ENCODE measurements around the gene UBQLN4.

The UBQLN4 gene

DNA sequence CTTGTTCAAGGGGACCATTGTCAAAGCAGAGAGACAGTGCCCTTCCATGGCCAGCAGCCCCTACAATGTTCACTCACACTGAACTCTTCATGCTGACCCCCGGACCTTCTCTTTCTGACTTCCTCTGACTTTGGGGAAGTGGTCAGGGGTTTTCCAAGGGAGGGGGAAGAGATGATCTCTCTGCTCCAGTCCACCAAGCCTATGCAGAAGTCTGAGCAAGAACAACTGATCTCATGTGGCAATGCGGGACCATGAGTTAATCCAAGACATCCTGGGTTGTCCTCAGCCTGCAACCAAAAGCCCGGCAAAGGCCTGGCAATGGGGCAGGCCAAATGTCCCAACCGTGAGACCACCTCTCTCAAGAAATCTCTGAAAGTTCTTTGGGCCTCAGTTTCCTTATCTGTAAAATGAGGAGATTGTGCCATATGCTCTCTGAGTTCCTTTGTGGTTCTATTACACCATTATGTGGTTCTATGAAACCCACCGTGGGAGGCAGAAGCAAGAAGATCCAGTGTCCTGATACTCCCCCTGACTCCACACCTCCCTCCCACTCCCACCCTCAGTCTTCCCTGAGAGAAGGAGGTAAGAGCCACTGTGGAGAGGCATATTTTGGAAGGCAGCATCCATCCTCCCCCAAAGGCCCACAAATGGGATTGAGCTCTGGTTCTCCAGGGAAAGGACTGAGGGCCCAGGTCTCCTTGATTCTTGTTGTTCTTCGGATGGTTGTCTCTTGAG, 63.4 kb downstream of the UBQLN4 start:
- no peak for DNase-seq (ENCODE audit: low read depth)
- no peak overlapping the region for H3K4me3 ChIP-seq (replicated peaks; ENCODE audit: low read depth, low read length)
- TF ChIP-seq, protein P1, sequence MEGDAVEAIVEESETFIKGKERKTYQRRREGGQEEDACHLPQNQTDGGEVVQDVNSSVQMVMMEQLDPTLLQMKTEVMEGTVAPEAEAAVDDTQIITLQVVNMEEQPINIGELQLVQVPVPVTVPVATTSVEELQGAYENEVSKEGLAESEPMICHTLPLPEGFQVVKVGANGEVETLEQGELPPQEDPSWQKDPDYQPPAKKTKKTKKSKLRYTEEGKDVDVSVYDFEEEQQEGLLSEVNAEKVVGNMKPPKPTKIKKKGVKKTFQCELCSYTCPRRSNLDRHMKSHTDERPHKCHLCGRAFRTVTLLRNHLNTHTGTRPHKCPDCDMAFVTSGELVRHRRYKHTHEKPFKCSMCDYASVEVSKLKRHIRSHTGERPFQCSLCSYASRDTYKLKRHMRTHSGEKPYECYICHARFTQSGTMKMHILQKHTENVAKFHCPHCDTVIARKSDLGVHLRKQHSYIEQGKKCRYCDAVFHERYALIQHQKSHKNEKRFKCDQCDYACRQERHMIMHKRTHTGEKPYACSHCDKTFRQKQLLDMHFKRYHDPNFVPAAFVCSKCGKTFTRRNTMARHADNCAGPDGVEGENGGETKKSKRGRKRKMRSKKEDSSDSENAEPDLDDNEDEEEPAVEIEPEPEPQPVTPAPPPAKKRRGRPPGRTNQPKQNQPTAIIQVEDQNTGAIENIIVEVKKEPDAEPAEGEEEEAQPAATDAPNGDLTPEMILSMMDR (IDR thresholded peaks at IDR 0.05; ENCODE audit: low read length, missing control alignments), result no peak

GRCh38 chr1:155989242-155990004, 64.2 kb downstream of the UBQLN4 start:
- TF ChIP-seq, protein P1 (IDR thresholded peaks at IDR 0.05; ENCODE audit: low read length, missing control alignments), result peak; percentile 95
- DNase-seq (ENCODE audit: low read depth), result peak; percentile 78
- H3K4me3 ChIP-seq (replicated peaks; ENCODE audit: low read depth, low read length), result peak overlapping the region; percentile 30
